GDM1 (cell line): ENCODE measurements around the gene ARHGEF12.
"Not testable (repeated sequence)": the region's sequence is repeated elsewhere in the genome, so short reads cannot be mapped to it uniquely, and the experiment has no call there.

Experiments used
- DNase-seq: peaks from one replicate; lab custom pipeline; 2025; lab: John Stamatoyannopoulos, UW

ARHGEF12 gene

DNA sequence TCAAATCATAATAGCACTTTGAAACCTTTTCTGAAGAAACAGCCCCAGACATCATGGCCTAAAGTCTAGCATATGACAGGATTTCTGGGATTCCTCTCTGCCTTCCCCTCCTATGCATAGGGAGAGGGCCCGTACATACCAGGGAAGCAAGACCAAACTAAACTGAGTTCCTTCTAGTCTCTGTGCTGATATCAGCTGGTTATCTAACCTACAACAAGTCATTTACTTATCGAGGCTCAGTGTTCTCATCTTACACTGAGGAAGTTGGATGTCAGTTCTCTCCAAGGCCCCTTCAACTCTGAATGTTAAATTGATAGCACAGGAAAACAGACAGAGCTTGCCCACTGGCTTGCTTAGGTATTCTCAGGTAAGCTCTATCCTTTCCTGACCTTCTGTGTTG, 158.4 kb downstream of the ARHGEF12 start:
- no peak for DNase-seq

DNA sequence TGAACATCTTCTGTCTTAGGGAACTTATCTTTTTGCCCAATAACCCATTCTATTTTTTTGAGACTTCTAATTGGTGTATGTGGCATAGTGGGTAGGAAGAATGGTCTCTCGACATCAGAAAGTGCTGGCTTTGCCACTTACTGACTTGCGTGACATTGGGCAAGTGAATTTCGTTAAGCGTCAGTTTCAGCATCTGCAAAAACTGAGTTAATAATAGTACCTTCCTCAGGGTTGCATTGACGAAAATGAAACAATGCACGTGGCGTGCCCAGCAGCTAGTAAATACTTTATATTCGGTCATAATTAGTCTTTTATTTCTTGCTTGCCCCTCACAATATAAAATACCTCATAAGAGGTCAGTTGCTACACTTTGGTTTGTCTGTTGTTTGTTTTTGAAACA, 162.9 kb downstream of the ARHGEF12 start:
- no peak for DNase-seq

DNA sequence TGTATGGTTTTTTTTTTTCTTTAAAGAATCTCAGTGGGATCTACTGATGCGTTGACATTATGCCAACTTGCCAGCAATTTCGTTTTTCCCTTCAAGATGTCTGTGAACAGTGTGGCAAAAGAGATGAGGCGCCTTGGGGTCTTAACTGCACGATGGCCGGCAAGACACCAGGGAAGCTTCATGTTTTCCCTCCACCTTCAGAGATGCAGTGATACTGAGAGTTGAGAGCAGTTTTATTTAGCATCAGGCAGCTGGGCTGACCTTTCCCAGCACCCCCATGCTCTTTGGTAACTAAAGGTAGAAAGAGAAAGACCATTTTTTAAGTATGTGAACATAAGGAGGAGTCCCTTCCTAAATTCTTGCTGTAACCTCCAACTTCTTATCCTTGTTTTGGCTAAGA, 163.6 kb downstream of the ARHGEF12 start:
- no peak for DNase-seq

DNA sequence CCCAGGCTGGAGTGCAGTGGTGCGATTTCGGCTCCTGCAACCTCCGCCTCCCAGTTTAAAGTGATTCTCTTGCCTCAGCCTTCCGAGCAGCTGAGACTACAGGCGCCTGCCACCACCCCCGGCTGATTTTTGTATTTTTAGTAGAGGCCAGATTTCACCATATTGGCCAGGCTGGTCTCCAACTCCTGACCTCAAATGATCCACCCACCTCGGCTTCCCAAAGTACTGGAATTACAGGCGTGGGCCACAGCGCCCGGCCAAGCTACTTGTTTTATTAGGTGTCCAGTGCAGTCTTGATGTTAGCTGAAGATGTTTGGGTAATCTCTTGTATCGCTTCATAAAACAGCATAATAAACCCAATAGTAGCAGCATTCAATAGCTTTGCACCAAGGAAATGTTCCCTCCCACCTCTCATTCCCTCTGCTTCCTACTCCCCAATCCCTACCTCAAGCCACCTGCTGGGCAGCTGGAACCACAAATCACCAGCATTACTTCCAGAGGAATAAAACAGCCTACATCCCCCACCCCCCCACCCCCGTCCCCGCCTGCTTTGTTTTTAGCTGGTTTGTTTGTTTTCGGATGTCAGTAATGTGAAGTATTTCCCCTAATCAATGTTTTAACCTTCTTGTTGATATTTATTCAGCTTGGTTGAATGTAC, 164.3 kb downstream of the ARHGEF12 start:
- no peak for DNase-seq

DNA sequence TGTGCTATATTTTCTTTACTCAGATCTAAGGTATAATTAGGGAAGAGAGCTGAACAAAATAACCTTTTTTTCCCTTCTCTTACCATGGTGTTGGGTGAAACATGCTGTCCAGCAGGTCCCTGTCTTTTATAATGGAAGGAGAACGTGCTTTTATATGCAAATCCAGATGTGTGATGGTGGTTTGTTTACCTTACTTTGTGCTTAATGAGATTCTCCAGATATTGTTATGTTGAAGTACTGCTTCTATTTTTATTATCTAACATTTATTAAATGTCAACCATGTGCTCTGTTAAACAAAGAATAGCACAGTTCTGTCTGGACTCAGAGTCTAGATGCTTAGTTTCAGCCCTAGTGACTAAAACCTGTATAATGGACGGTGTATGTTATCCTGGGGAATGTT, 165.2 kb downstream of the ARHGEF12 start:
- DNase-seq = no peak

DNA sequence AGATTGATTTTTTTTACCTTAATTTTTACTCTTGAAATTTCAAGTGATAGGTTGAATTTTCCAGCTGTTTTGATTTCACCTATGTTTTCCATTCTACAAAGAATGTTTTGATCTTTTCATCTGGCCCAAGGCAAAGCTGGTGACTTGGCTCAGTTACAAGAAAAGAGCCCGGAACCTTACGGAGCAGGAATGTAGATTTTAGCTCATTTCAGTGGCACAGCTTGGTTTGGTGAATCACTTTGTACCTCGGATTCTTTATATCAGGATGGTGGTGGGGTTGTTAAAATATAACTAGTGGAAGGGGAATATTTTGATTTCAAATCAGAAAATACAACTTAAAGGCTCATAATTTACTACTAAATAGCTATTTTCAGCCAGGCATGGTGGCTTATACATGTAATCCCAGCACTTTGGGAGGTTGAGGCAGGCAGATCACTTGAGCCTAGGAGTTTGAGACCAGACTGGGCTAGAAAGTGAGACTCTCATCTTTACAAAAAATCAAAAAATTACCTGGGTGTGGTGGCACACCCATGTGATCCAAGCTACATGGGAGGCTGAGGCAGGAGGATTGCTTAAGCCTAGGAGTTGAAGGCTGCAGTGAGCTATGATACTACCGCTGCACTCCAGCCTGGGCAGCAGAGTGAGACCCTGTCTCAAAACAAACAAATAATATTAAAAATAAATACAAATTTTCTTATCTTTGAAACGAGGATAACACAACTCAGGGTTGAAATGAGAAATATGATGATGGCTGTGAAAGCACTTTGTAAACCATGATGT, 166.0 kb downstream of the ARHGEF12 start:
- DNase-seq = no peak

DNA sequence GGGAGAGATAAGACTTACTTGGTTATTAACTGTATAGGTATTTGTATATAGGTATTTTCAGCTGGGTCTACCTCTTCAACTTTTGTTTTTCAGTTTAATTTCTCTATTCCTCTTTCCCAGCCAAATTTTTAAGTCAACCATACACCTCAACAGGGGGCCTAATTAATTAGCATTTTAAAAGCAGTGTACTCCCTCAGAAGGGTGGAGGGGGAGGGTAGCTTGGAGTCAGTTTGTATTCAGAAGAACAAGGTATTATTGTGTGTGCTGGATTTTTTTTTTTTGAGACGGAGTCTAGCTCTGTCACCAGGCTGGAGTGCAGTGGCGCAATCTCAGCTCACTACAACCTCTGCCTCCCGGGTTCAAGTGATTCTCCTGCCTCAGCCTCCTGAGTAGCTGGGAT, 167.3 kb downstream of the ARHGEF12 start:
- DNase-seq = not testable (repeated sequence)

DNA sequence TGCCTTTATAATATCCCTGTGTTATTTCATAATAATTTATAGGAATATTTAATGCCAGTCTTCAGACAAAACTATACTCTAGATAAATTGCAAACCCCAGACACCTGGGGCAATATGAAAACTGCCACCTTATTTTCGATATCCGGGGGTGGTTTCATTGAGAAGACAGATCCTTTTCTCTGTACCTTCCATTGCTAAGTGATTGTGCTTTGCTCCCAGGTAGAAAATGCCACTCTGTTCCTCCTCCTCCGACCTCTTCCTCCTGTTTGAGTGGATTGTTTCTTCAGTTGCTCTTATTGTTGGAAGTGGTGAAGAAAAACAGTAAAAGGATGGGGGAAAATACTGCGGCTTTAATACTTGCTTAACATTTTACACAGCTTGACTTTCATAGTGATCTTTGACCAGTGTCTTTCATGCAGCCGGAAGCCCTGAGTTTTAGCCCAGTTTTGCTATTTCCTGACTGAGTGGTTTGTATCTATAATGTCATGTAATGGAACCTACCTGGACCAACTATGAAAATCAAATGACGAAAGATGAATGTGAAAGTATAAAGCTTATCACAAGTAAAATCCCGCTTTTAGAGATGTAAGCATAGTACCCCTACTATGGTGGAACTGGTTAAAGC, 169.7 kb downstream of the ARHGEF12 start:
- DNase-seq = no peak

DNA sequence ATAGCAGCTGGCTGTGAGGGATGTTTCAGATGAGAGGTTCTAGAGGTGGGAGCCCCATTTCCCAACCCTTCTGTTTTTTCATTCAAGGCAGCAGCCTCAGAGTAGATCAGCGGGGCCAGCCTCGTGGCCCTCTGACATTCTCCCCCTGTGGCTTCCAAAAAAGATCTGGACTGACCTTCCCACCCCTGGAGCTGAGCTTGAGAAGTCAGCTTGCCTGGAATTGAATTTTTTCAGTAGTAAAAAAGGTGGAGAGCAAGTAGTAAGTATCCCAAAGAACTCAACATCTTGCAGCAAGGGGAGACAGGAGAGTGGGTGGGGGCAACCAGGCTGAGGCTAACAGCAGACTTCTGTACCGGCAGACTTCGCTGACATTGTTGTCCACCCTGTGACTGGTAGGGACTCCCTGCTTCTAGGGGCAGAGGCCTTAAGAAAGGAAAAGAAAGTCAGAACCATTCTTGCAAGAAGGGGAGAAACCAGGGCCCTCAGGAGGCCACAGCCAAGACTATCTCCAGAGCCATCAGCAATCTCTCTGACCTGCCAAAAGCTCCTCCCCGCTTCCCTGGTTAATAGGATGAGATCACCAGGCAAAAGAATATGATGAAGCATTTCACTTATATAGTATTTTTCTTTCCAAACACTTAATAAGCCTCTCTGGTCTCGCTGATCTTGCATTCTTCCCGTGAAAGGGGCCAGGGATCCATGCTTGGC, 173.3 kb downstream of the ARHGEF12 start:
- no peak for DNase-seq

DNA sequence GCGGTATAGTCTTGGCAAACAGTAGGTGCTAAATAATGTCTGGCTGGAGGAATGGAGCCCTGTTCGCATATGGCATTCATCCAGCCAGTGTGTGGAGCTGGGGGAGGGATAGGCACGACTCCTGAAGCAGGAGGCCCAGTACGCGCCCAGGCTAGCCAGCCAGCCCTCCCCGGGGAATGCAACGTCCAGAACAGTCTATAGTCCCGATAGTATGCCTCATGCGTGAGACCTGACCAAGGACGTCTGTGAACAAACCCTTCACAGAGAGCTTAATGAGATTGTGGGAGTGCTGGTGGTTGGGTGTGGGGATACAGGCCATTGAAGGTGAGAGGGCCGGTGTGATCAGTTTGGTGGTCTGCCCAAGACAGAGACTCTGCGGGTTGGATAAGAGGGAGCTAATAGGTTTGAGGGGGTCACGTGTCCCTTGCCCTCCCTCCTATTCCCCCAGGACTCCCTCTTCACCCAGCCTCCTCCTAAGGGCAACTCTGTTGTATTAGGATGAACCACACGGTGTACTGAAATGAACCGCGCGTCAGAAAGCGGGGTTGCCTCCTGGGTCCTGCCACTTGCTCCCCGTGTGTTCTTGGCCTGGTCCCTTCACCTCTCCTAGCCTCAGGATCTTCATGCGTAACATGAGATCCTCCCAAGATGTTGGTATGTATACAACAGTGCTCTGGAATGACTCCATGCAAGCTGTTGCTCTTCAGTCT, 174.3 kb downstream of the ARHGEF12 start:
- no peak for DNase-seq

DNA sequence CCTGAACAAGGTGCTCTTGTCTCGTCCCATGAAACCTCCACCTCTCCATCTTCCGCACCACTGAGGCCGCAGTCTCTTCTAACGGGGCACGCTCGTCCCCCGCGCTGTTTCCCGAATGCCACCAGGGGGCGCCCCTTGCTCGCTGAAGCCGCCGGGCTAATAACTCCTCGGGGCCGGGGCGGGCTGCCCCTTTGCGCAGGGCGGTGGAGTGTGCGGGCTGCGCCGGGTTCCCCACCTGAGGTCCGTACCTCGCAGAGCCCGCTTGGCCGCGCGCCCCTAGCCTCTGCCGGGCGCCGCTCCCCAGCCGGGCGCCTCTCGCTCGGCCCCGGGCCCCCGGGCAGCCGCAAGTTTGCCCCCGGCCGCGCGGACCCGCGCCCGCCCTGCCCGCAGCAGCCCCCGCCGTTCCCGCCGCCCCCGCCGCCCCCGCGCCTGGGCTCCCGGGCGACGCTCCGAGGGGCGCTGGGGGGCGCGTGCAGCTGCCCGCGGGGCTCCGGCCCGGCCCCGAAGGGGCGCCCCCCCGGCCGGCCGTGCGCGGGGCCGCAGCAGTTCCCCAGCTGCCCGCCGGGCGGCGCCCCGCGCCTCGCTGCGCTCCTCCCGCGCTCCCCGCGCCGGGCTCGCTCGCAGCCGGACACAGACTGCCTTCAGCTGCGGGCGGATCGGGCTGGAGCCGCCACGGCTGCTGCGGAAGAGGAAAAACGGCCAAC, 175.1 kb downstream of the ARHGEF12 start, which contains the start of gene GRIK4:
Gene GRIK4 (plus strand): TSS at position 633 of the 704 bp plus-strand sequence. CDS start 148,571 bp downstream, outside the sequence.
- DNase-seq = peak; percentile 30

DNA sequence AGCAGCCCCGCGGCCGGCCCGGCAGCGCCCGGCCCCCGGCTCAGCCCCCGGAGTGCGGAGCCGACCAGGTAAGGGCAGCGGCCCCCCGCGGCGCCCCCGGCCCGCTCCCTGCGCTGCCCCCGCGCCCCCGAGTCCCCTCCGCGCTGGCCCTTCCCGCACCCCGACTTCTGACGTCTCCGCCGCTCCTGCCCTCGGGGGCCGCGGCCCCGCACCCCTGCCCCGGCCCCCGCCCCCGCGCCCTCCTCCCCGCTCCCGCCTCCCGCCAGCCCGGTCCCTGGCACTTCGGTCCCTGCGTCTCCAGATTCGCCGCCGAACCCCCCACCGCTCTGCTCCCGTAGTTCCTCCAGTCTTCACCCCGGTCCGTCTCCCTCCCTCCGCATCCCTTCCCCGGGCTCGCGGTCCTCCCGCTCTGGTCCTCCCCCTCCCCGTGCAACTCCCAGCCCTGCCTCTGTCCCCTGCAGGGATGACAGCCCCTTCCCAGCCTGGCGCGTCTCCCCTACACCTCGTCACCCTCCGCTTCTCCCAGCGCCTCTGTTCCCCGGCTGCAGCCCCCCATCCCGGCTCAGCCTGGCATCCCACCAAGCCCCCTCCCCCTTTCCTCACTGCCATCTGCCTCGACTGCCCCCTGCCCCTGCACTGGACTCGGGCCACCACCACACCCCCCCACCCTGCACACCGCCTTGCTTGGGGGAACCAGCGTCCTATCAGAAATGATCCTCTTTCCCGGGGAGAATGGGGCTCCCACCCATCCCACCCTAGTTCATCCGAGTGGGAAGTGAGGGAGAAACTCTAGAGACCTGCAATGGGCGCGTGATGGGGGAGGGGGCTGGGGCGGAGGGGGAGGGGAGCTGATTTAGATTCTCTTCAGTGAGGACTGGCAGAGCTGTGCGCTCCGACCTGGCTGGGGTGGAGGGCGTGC, 175.9 kb downstream of the ARHGEF12 start:
- no peak for DNase-seq

DNA sequence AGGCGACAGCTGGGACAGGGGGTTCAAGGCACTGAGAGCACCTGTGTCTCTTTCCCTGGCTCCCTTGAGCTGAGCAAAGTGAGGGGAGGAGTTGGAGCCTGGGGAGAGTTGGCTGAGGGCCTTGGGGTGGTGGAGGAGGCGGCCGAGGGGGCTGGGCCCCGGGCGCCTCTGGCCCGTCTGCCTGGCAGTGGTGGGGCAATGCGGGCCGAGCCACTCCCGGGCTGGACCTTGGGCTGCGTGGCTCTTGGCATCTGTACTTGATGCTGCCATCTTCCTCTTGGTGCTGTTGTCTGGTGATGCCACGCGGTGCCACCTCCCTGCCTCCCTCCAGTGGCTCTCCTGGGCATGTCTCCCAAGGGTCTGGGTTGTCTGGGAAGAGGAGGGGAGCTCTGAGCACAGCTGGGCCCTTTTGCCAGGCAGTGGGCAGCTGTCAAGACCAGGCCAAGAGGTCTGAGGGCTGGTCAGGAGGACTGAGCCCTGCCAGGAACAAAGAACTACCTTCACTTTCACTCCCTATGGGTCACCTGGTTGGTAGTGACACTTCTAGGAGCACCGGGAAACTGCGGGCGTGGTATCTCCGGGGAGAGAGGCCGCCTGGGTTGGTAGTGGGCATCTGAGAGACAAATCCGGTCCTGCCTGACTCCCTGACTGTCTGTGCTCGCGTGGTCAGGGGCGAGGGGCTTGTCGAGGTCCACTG, 176.7 kb downstream of the ARHGEF12 start:
- DNase-seq = no peak

DNA sequence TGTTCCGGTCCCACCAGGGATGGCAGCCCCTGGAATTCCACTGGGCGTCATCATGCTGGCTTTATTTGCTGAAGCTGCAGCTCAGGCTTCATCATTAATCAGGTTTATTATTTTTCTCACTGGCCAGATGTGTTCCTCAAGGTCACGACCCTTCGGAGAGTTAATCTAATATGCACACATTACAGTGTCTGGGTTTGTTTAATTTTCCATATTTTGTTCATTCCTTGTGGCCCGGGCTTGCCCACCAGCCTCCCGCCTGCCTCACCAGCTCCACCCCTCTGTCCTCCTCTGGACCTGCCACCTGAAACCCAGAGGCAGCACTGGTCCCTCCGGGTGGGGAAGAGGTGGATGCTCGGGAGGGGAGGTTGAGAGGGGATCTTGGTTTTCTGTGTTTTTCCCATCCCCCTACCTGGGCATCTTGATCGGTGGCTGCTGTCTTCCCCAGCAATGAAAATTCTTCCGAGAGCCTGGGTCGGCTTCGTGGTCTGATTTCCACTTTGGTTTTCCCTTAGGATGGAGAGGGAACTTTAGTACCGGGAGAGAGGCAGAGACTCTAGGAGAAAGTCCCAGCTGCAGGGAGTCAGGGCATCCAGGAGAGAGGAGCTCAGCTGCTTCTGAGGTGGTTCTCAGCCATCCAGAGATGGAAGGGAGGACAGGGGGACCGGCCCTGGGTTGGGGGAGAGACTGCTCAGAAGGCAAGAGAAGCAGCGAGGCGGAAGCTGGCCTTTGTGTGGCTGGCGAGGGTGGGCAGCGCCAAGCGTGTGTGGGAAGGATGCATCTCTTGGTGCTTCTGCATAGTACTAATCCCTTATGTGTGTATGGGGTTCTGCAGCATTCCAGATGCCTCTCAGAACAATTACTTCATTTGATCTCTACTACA, 177.5 kb downstream of the ARHGEF12 start:
- no peak for DNase-seq

DNA sequence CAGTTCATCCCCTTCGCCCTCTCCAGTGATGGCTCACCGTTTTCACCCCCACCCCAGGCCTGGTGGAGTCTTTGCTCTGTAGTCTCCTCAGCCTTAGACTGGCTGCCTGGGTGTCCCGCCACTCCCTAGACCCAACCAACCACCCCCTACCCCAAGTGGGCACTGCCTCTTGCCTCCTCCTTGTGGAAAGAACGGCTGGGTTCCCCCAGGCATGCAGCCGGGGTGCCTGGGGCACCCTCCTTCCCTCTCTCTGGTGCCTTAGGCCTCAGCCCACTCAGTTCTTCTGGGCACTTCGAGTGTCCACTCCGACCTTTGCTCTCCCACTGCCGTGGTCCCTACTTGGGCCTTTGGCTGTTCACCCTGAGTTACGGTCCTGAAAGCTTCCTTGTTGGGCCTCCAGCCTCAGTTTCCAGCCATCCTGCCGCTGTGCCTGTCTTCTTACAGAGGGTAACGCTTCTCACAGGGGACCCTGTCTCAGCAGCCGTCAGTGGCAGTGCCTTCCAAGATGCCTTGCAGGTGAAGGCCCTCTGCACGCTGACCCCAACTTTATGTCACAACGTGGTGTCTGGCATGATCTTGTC, 178.4 kb downstream of the ARHGEF12 start:
- DNase-seq = no peak

DNA sequence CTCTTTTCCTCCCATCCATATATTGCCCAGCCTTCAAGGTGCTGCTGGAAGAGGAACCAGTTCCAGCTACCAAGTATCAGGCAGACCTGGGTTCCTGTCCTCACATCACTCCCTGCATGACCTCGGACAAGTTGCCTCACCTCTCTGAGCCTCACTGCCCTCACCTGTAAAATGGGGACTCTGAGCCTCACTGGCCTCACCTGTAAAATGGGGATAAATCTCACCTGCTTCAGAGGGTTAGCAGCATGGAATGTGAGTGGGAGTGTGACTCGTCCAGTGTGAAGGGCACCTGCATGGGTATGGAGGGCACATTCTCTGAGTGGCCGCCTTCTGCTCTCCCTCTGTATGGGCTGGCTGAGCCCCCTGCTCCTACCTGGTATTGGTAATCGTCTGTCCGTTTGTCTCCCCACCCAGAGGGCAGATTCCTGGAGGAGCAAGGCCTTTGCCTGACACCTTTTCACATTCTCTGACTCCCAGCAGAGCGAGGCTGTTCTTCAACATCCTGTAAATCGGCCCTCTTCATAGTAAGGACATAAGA, 179.0 kb downstream of the ARHGEF12 start:
- no peak for DNase-seq

DNA sequence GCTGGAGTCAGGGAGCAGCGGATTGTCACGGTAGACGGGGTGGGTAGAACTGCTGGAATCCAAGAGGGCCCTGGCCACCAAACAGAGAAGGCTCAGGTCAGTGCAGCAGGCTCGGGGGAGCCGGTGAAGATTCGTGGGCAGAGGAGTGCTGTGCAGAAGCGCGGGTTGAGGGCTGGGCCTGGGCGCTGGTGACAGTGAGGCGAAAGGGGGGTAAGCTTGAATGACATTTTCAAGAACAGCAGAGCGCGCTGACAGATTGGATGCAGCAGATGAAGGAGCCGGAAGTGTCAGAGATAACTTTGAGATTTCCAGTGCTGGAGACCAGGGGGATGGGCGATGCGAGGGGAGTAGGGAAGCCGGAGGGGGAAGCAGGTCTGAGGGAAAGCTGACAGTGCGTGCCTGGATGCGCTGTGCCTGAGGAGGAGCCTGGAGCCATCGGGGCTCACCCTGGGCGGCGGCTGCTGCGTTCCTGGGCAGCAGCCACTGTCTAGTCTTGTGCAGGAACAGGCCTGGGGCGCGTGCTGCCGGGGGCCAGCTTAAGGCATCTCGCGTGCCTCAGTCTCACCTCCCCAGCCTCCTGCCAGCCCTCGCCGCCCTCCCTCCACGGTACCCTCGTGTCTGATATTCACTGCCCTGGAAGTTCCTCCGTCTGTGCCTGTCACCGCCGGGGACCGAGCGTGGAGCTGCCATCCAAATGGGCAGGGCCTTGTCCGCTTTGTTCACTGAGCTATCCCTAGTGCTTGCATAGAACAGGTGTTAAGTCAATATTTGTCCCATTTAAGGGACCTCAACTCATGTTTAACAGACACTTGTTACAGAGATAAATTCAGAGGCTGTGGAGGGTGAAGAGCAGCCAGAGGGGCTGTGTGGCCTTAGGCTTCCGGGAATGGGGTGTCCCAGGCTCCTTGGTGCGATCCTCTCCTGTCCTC, 180.5 kb downstream of the ARHGEF12 start:
- DNase-seq = no peak
